ENCODE data around the gene DCTD. TPM values are rescaled to one million over a fixed set of nuclear protein-coding genes. Genes with fewer than 3 reads are reported as not detected.

Gene DCTD
- total and polyA plus RNA-seq, 2 of the 13 experiments (the other 11 are each of a cell fraction or from before 2014, with no cell fraction given), result 85.1 to 95.3 TPM

GRCh38 chr4:182960228-182960627, 43.0 kb upstream of the DCTD start:
- TF ChIP-seq GATA4 (IDR thresholded peaks at IDR 0.05; ENCODE audit: borderline replicate concordance, low read depth) (no peak), MLXIP (CRISPR knock-in tag; IDR thresholded peaks at IDR 0.05; ENCODE audit: borderline replicate concordance) (no peak), SALL2 (CRISPR knock-in tag; IDR thresholded peaks at IDR 0.05) (no peak), ZBTB7A (CRISPR knock-in tag; IDR thresholded peaks at IDR 0.05) (no peak), ZNF546 (CRISPR knock-in tag; conservative IDR thresholded peaks at IDR 0.05) (no peak)
- POLR2A ChIA-PET, result no interaction called here
- WGBS (ENCODE audit: low lambda C conversion rate), result 40% methylated on average over 9 of the region's 9 CpGs
- CTCF ChIA-PET (ENCODE audit: low intra/inter-chr PET ratio, low total read pairs), result no interaction called here
- no peak overlapping the region for H3K27ac ChIP-seq (ENCODE audit: extremely low read length, insufficient read depth, low read length)
- H3K36me3 ChIP-seq (replicated peaks in 1 of 2; ENCODE audit: control insufficient read depth in 1 of 2, insufficient read depth in 2 of 2, low read length in 2 of 2), result no peaks in the 10 kb centered on the region
- no peak for DNase-seq (ENCODE audit: low spot score)
- H3K4me2 ChIP-seq (ENCODE audit: low read depth, low read length), result no peak overlapping the region
- BruUV-seq (replicated peaks), result no TSS peak
- no peak overlapping the region for H2AFZ ChIP-seq (ENCODE audit: low read length)
- H4K20me1 ChIP-seq (ENCODE audit: insufficient read depth, low read length), result no peaks in the 10 kb centered on the region
- H3K79me2 ChIP-seq (ENCODE audit: insufficient read depth, low read length), result no peaks in the 10 kb centered on the region
- in situ Hi-C loops (cut with HindIII; ENCODE audit: extremely low pct_ligation_motif_present, low pct_unique_long_range_greater_than_20kb), result no loop called here
- no peak for FAIRE-seq
- no peak overlapping the region for H3K4me3 ChIP-seq (replicated peaks in 1 of 3; ENCODE audit: insufficient read depth in 1 of 3, low read depth in 2 of 3, low read length in 3 of 3)
- no peaks in the 10 kb centered on the region for H3K4me1 ChIP-seq (ENCODE audit: insufficient read depth, low read length)
- H3K9me3 ChIP-seq (ENCODE audit: low read length), result no peaks in the 10 kb centered on the region
- H3K9ac ChIP-seq (ENCODE audit: insufficient read depth, low read depth, low read length), result no peak overlapping the region
- H3K27me3 ChIP-seq (ENCODE audit: control insufficient read depth in 1 of 2, insufficient read depth in 2 of 2, low read length in 2 of 2), result peaks cover 0 to 3% of the 10 kb centered on the region in 2 experiments; a peak in 2 of 5 replicates
- no peak for ATAC-seq
- intact Hi-C loops (cut with micrococcal nuclease; ENCODE audit: unreplicated experiment), result no loop called here

DNA sequence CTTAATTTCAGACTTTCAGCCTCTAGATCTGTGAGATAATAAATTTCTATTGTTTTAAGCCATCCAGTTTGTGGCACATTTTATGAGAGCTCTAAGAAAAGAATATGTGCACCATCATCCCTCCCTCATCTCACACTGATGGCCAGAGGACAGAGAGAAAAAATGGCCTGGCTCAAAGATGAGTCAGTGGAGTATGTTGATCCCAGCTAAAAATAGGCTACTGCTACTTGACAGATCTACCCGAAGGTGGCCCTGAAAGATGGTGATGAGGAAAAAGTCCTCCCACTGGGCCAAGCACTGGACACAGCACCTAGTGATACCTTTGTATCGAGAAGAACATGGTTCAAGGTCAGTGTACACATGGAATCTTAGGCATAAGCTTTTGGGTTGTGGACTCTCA, 38.2 kb upstream of the DCTD start:
- Histone ChIP-seq H3K27me3 (ENCODE audit: control insufficient read depth in 1 of 2, insufficient read depth in 2 of 2, low read length in 2 of 2) (peaks cover 0 to 3% of the 10 kb centered on the region in 2 experiments; a peak in 2 of 5 replicates), H3K9ac (ENCODE audit: insufficient read depth, low read depth, low read length) (no peak overlapping the region), H3K4me1 (ENCODE audit: insufficient read depth, low read length) (no peaks in the 10 kb centered on the region), H2AFZ (ENCODE audit: low read length) (no peak overlapping the region), H4K20me1 (ENCODE audit: insufficient read depth, low read length) (no peaks in the 10 kb centered on the region), H3K4me2 (ENCODE audit: low read depth, low read length) (no peak overlapping the region), H3K4me3 (replicated peaks in 1 of 3; ENCODE audit: insufficient read depth in 1 of 3, low read depth in 2 of 3, low read length in 3 of 3) (no peak overlapping the region), H3K27ac (ENCODE audit: extremely low read length, insufficient read depth, low read length) (no peak overlapping the region), H3K9me3 (ENCODE audit: low read length) (no peaks in the 10 kb centered on the region), H3K36me3 (replicated peaks in 1 of 2; ENCODE audit: control insufficient read depth in 1 of 2, insufficient read depth in 2 of 2, low read length in 2 of 2) (no peaks in the 10 kb centered on the region), H3K79me2 (ENCODE audit: insufficient read depth, low read length) (no peaks in the 10 kb centered on the region)
- ATAC-seq (no peak), FAIRE-seq (no peak), DNase-seq (ENCODE audit: low spot score) (no peak)
- intact Hi-C loops (cut with micrococcal nuclease; ENCODE audit: unreplicated experiment), result no loop called here
- no peak for TF ChIP-seq SNAPC4 (CRISPR knock-in tag; IDR thresholded peaks at IDR 0.05)
- no TSS peak for BruUV-seq (replicated peaks)
- ChIA-PET CTCF (ENCODE audit: low intra/inter-chr PET ratio, low total read pairs) (no interaction called here), POLR2A (no interaction called here)
- 22% methylated on average over 2 of the region's 2 CpGs for WGBS (ENCODE audit: low lambda C conversion rate)
- in situ Hi-C loops (cut with HindIII; ENCODE audit: extremely low pct_ligation_motif_present, low pct_unique_long_range_greater_than_20kb), result no loop called here

Measured in HepG2 (cell line).